DMS114 treated with DMSO at 0.1 percent for 48 hours (cell line): Measurements from ENCODE around the gene PARPBP.
"Not testable (repeated sequence)": the region's sequence is repeated elsewhere in the genome, so short reads cannot be mapped to it uniquely, and the experiment has no call there.

ENCODE experiments used
- DNase-seq: peaks from one replicate; lab custom pipeline; 2025; ENCODE audit not compliant: unreplicated experiment; lab: John Stamatoyannopoulos, UW

Gene PARPBP

DNA sequence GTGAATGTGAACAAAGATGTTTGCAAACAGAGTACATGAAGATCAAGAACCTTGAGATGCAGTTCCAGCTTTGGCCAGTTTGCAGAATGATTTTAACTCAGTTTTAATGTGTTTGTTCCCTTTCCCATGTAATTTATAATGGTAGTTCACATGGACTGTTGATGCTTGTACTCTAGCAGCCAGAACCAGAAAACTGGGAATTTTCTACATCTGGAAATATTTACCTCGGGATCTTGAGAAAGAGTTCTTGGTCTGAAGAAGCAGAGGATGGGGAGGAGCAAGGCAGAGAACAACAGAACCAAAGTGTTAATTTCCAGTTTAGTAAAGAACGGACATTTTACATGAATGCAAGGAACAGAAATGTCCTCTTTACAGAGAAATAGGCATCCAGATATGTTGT lies 114.6 kb downstream of the PARPBP start:
- DNase-seq, result no peak

DNA sequence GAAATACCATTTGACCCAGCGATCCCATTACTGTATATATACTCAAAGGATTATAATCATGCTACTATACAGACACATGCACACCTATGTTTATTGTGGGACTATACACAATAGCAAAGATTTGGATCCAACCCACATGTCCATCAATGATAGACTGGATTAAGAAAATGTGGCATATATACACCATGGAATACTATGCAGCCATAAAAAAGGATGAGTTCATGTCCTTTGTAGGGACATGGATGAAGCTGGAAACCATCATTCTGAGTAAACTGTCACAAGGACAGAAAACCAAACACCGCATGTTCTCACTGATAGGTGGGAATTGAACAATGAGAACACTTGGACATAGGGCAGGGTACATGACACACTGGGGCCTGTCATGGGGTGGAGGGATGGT lies 120.9 kb downstream of the PARPBP start:
- DNase-seq, result not testable (repeated sequence)
